ENCODE results near the gene C19orf85.

GRCh38 chr19:55494172-55494761 is 29.7 kb upstream of the C19orf85 start:
- TF ChIP-seq POLR2A (IDR thresholded peaks at IDR 0.05), result peak in 1 of 2 donors; percentile 46
- TF ChIP-seq, protein P1, sequence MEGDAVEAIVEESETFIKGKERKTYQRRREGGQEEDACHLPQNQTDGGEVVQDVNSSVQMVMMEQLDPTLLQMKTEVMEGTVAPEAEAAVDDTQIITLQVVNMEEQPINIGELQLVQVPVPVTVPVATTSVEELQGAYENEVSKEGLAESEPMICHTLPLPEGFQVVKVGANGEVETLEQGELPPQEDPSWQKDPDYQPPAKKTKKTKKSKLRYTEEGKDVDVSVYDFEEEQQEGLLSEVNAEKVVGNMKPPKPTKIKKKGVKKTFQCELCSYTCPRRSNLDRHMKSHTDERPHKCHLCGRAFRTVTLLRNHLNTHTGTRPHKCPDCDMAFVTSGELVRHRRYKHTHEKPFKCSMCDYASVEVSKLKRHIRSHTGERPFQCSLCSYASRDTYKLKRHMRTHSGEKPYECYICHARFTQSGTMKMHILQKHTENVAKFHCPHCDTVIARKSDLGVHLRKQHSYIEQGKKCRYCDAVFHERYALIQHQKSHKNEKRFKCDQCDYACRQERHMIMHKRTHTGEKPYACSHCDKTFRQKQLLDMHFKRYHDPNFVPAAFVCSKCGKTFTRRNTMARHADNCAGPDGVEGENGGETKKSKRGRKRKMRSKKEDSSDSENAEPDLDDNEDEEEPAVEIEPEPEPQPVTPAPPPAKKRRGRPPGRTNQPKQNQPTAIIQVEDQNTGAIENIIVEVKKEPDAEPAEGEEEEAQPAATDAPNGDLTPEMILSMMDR (IDR thresholded peaks at IDR 0.05), result no peak

All from uterus (tissue), 2 donors.